ENCODE measurements around the gene GID4. TPM values are rescaled to one million over a fixed set of nuclear protein-coding genes. Genes with fewer than 3 reads are reported as not detected.

GID4 gene
- total RNA-seq, 1 experiment from 2014 or later = 11.4 TPM

GRCh38 chr17:18107971-18108370 is 68.8 kb downstream of the GID4 start:
- Histone ChIP-seq H2BK5ac (ENCODE audit: insufficient read length, low read length) (no peak overlapping the region), H3K56ac (ENCODE audit: insufficient read length, low read depth, low read length) (no peak overlapping the region), H2BK20ac (ENCODE audit: low read depth, low read length, poor library complexity, severe bottlenecking) (no peak overlapping the region), H3K23me2 (ENCODE audit: insufficient read length, low read depth, low read length, poor library complexity, severe bottlenecking) (no peaks in the 10 kb centered on the region), H3K4ac (ENCODE audit: low read depth, low read length) (no peak overlapping the region), H4K8ac (replicated peaks; ENCODE audit: insufficient read length, low read depth, low read length) (no peak overlapping the region), H3T11ph (ENCODE audit: low read length) (no peak overlapping the region), H3K4me1 (ENCODE audit: insufficient read depth, low read length) (no peaks in the 10 kb centered on the region), H3K27me3 (ENCODE audit: insufficient read depth, low read length) (no peaks in the 10 kb centered on the region), H3K18ac (ENCODE audit: insufficient read length, low read depth, low read length) (no peak overlapping the region), H2BK120ac (ENCODE audit: low read depth, low read length, poor library complexity, severe bottlenecking) (no peak overlapping the region), H2AFZ (ENCODE audit: low read length) (no peak overlapping the region), H3K9me3 (ENCODE audit: control insufficient read depth, low read depth, low read length) (no peaks in the 10 kb centered on the region), H4K5ac (ENCODE audit: insufficient read length, low read depth, low read length) (no peak overlapping the region), H3K23ac (ENCODE audit: insufficient read length, low read depth, low read length) (no peak overlapping the region), H3K4me2 (ENCODE audit: insufficient read depth, insufficient read length, low read length) (no peak overlapping the region), H3K79me2 (ENCODE audit: insufficient read depth, low read length) (no peaks in the 10 kb centered on the region), H3K27ac (ENCODE audit: insufficient read length, low read depth, low read length) (no peak overlapping the region), H3K79me1 (ENCODE audit: insufficient read depth, low read depth, low read length, poor library complexity, severe bottlenecking) (no peaks in the 10 kb centered on the region), H4K91ac (ENCODE audit: insufficient read length, low read depth, low read length) (no peak overlapping the region), H3K14ac (ENCODE audit: insufficient read depth, low read length) (no peak overlapping the region), H2AK5ac (ENCODE audit: insufficient read length, low read length) (no peak overlapping the region), H3K9ac (ENCODE audit: extremely low read depth, insufficient read length, low read length) (no peak overlapping the region), H2BK12ac (ENCODE audit: insufficient read length, low read depth, low read length) (no peak overlapping the region), H2BK15ac (ENCODE audit: low read depth, low read length) (no peak overlapping the region), H4K20me1 (ENCODE audit: control insufficient read depth, insufficient read depth, insufficient read length) (no peaks in the 10 kb centered on the region)
- TF ChIP-seq, protein P1, sequence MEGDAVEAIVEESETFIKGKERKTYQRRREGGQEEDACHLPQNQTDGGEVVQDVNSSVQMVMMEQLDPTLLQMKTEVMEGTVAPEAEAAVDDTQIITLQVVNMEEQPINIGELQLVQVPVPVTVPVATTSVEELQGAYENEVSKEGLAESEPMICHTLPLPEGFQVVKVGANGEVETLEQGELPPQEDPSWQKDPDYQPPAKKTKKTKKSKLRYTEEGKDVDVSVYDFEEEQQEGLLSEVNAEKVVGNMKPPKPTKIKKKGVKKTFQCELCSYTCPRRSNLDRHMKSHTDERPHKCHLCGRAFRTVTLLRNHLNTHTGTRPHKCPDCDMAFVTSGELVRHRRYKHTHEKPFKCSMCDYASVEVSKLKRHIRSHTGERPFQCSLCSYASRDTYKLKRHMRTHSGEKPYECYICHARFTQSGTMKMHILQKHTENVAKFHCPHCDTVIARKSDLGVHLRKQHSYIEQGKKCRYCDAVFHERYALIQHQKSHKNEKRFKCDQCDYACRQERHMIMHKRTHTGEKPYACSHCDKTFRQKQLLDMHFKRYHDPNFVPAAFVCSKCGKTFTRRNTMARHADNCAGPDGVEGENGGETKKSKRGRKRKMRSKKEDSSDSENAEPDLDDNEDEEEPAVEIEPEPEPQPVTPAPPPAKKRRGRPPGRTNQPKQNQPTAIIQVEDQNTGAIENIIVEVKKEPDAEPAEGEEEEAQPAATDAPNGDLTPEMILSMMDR (conservative IDR thresholded peaks at IDR 0.05) = no peak
- WGBS (ENCODE audit: extremely low coverage, insufficient read length, low lambda C conversion rate) = no CpG with 5 or more reads among the region's 6 CpGs
- H3K4me3 Mint-ChIP-seq = no peak overlapping the region
- H3K36me3 Mint-ChIP-seq (ENCODE audit: insufficient read depth in 1 of 3, low read depth in 3 of 3) = peaks cover 5 to 21% (median 9%) of the 10 kb centered on the region in 3 experiments
- H3K9me3 Mint-ChIP-seq = no peaks in the 10 kb centered on the region
- H3K4me1 Mint-ChIP-seq = peaks cover 7 to 8% of the 10 kb centered on the region in 2 experiments
- no peak overlapping the region; a peak in 1 of 7 replicates for H3K27ac Mint-ChIP-seq
- no peak for DNase-seq
- peaks cover 2% of the 10 kb centered on the region; the same call in 1 of the 2 replicates for H3K27me3 Mint-ChIP-seq (ENCODE audit: low read depth)
